Glomerular visceral epithelial cell (primary cell): ENCODE data around the gene FAM120C.

Experiments
- DNase-seq: peaks from one replicate; pipeline ENCODE4 v3.0.0-alpha.2; 2016; ENCODE audit errors: extremely low spot score

FAM120C gene, protein sequence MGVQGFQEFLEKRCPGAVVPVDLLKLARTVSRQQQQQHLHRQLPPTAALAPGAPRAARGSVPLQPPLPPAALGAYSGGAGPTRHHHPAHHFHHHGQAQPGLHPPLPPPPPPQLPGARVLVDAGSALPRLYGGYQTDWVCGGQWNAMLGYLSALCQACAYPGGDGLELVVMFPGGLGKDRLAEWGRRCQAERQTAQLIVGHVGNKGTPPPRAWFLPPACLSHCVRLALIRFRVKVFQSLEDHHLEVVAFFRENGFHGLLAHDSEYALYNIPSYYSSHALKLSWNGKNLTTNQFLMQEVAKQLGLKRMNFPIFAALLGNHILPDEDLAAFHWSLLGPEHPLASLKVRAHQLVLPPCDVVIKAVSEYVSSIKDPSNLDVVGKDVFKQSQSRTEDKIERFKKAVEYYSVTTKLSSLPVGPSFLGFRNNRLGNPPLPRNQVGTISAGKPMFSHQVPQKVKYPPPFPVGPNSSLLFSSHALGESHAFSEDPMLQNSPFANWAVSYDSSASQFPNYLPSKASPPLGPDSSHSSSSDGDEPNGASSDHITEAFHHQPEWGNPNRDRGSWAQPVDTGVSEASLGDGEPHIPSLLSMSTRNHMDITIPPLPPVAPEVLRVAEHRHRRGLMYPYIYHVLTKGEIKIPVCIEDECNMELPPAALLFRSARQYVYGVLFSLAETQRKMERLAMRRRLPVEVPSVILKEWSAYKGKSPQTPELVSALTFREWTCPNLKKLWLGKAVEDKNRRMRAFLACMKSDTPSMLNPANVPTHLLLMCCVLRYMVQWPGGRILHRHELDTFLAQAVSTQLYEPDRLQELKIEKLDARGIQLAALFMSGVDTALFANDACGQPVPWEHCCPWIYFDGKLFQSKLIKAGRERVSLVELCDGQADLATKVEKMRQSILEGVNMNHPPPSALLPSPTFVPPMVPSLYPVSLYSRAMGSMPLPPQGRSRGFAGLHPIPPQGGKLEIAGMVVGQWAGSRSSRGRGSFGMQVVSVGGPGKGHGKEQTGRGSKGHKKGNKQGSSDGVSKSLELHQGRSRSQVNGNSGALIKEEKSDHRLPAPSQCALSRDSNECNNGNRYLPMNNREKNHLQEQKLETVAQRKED

DNA sequence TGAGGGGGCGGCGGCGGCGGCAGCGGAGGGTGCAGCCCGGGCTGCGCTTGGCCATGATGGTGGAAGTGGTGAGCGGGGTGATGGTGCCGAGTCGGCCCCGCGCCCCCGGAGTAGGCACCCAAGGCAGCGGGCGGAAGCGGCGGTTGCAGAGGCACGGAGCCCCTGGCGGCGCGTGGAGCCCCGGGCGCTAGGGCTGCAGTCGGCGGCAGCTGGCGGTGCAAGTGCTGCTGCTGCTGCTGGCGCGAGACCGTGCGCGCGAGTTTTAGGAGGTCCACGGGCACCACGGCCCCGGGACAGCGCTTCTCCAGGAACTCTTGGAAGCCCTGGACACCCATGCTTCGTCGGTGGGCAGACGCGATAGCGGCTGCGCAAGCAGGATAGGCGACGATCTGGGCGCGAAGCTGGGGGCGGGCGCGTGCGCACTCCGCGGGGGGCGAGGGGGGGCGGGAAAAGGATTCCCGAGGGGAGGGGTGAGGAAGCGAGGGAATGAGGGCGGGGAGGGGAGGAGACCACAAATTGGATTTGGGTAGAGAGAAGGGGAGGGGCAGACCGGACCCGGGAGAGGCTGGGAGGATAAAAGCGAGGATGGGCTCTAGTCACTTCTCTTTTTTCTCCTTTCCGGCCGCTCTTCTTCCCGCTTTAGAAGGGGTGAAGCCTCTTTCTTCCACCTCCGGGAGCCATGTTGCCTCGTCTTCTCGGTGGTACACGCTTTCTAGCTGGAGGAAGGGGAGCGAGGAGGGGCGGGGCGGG lies at the start of gene FAM120C:
TSS of gene FAM120C (minus strand) at position 391 of the 750 bp plus-strand sequence. CDS start at position 335, 56 bp downstream.
- peak; percentile 78 for DNase-seq

GRCh38 chrX:54230435-54231148 lies 47.5 kb upstream of the FAM120C start:
- no peak for DNase-seq

- no peak for DNase-seq
These were observed 40.5 kb upstream of the FAM120C start for GRCh38 chrX:54223581-54223980.

DNA sequence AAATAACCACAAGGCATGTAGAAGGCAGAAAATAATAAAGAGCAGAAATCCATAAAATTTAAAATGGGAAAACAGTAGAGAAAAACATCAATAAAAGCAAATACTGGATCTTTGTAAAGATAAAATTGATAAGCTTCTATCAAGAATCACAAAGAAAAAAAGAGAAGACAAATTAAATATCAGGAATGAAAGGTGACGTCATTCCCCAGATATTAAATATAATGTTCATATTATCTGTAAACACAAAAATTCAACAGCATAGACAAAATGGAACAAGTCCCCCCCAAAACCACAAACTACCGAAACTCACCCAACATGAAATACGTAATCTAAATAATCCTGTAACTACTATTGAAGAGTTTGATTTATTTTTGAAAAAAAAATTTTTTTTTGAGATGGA lies 30.5 kb upstream of the FAM120C start:
- DNase-seq: no peak

DNA sequence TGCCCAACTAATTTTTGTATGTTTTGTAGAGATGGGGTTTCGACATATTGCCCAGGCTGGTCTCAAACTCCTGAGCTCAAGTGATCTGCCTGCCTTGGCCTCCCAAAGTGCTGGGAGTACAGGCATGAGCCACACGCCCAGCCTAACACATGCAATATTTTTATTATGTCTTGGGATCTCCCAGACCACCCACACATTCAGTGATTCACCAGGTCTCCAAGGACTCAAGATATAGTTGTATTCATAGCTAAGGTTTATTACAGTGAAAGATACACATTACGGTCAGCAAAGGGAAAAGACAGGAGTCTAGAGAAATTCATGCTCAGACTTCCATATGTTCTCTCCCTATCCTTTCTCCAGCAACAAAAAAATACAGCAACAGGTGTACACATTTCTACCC lies 25.5 kb upstream of the FAM120C start:
- no peak for DNase-seq

GRCh38 chrX:54198262-54198661 lies 15.2 kb upstream of the FAM120C start:
- DNase-seq: no peak

DNA sequence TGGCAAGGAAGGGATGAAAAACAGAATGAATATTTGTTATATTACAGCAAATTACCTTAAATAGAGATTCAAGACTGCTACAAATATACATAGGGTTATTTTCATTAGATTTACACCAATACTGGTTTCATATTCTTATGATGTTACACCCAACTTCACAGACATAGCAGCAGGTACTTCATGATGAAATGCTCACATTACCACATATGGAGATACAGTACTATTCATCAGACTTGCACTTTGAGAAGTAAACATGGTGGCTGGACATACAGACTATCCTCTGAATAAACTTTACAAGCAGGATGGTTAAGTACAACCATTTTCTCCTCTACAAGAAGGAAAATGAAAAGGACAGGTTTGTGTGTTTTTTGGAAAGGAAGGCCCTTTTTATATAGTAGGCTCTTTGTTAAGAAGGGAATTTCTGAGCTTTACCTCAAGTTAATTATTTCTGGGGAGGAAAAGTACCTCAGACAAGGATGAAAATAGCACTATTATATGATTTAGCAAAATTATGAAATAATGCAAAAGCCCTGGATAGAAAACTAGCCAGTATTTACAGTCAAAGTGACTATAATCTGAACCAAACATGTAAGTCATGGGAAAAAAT lies 12.0 kb upstream of the FAM120C start:
- no peak for DNase-seq

DNA sequence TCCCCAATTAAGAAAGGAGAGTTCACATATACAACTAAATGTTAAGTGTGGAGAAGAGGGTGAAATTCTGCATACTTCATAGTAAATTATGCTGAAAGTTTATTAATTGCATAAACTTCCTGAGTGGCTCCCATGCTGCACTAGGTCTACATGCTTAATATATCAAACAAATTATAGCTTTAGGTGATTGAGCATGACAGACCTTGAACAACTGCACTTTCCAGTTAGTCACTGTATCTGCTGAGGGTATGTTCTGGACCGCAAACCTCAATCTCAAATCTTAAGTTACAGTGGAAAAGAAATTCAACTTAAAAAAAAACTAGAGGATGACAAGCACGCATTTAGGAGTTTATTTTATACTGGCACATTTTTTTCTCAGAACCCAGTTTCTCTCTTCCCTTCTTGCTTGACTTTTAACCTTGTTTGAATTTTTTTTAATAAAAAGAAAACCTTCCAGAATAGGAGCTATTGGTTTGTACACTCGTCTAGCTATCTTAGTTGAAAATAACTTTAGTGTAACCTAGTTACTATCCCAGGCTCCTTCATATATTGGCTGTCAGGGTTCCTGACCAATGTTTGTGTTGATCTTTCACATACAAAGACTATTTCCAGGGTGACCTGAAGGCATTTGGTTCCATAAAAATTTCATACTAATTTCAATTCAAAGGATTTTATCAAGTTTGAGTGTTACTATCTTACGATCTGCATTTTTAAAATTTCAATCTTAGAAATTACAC lies 10.2 kb upstream of the FAM120C start:
- no peak for DNase-seq

DNA sequence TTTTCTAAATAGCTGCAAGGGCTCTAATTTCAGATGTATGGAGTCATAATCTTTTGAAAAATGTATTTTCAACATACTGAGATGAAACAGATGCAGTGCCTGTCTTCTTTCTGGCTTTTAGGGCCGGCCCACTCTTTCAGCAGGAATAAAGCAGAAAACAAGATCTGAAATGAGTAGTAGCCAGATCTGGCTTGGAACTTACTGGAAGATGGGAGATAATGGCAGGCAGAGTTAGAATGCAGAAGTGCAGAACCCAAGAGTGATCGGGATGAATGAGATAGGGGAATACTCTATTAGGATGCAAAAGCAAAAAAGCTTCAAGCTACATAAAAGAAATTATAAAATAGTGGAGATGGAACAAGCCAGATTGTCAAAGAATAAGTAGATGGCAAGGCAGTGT lies 1.4 kb upstream of the FAM120C start:
- no peak for DNase-seq

DNA sequence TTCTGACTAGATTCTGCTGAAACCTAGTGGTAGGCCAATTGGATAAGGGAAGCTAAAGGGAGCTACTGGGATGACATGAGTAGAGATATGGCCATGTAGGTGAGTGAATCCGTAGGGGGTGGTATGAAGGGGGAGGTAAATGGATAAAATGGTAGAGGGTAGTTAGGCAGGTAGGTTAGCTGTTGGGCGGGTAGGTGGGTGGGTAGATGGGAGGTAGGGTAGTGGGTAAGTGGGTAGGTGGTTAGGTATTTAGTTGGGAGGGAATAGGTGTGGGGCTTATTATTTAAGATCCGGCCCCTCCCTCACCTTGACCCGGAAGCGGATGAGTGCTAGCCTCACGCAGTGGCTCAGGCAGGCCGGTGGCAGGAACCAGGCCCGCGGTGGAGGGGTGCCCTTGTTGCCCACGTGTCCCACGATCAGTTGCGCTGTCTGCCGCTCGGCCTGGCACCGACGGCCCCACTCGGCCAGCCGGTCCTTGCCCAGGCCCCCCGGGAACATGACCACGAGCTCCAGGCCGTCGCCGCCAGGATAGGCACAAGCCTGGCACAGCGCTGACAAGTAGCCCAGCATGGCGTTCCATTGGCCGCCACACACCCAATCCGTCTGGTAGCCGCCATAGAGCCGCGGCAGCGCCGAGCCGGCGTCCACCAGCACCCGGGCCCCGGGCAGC lies 725 bp downstream of the FAM120C start:
- peak; percentile 36 for DNase-seq

DNA sequence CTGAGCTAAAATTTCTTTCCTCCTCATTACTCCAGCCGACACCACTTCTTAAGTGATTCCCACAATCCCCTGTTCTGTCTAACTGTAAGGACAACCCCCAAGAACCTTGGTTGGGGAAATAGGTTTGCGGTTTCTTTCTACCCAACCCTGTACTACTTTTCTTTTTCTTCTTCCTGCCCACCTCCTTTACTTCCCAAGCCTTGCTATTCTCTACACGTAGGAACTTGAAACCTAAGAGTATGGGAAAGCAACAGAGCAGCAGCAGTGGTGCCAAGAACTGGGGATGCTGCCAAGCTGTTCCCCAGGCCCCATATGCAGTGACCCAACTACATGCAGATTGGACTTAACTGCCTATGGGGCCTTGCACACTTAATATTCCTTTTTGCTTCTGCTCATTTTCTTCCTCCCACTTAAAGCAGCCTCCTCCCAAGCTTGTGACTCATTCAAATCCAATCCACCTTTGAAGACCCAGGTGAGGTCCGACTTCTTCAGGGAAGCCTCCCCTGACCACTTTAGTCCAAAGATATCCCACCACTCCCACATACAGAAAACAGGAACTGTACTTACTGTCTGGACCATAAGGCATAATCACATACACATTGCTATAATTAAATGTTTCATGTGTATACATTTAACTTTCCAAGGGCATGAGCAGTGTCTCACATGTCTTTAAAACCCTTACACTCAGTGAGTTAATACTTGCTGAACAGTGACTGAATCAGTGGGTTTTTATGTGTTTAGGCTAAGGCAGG lies 1.7 kb downstream of the FAM120C start:
- peak; percentile 37 for DNase-seq

- no peak for DNase-seq
These were observed 2.7 kb downstream of the FAM120C start for GRCh38 chrX:54180403-54180802.

GRCh38 chrX:54178100-54178940 lies 4.7 kb downstream of the FAM120C start:
- DNase-seq: peak; percentile 40

GRCh38 chrX:54177306-54177705 lies 5.7 kb downstream of the FAM120C start:
- no peak for DNase-seq

GRCh38 chrX:54173791-54174190 lies 9.3 kb downstream of the FAM120C start:
- DNase-seq: no peak

- DNase-seq: no peak
These were observed 10.6 kb downstream of the FAM120C start for GRCh38 chrX:54172455-54172854.

- no peak for DNase-seq
These were observed 11.4 kb downstream of the FAM120C start for GRCh38 chrX:54171527-54172250.
